BLaER1 (cell line): ENCODE results near the gene SH3PXD2A.

ENCODE experiments used
- H3K27ac ChIP-seq: shearing (Covaris generic); formaldehyde crosslinking; 2 replicates; pipeline ENCODE4 v1.8.1; 2022
- H3K27me3 ChIP-seq: shearing (Covaris generic); formaldehyde crosslinking; 2 replicates; pipeline ENCODE4 v1.8.1; 2022
- H3K36me3 ChIP-seq: shearing (Covaris generic); formaldehyde crosslinking; 2 replicates; pipeline ENCODE4 v1.8.1; 2022
- H3K4me1 ChIP-seq: shearing (Covaris generic); formaldehyde crosslinking; 2 replicates; pipeline ENCODE4 v1.8.1; 2022
- H3K4me2 ChIP-seq: shearing (Covaris generic); formaldehyde crosslinking; 2 replicates; pipeline ENCODE4 v1.8.1; 2022
- H3K4me3 ChIP-seq: shearing (Covaris generic); formaldehyde crosslinking; 2 replicates; pipeline ENCODE4 v1.8.1; 2022
- H3K9ac ChIP-seq: shearing (Covaris generic); formaldehyde crosslinking; 2 replicates; pipeline ENCODE4 v1.8.1; 2022
- H3K9me3 ChIP-seq: shearing (Covaris generic); formaldehyde crosslinking; 2 replicates; pipeline ENCODE4 v1.8.1; 2022
- H4K20me1 ChIP-seq: shearing (Covaris generic); formaldehyde crosslinking; 2 replicates; pipeline ENCODE4 v1.8.1; 2022
- Cebpa-rat ChIP-seq: shearing (Covaris generic); IDR thresholded peaks from 2 replicates; pipeline ENCODE4 v1.8.1; 2022

The SH3PXD2A gene

DNA sequence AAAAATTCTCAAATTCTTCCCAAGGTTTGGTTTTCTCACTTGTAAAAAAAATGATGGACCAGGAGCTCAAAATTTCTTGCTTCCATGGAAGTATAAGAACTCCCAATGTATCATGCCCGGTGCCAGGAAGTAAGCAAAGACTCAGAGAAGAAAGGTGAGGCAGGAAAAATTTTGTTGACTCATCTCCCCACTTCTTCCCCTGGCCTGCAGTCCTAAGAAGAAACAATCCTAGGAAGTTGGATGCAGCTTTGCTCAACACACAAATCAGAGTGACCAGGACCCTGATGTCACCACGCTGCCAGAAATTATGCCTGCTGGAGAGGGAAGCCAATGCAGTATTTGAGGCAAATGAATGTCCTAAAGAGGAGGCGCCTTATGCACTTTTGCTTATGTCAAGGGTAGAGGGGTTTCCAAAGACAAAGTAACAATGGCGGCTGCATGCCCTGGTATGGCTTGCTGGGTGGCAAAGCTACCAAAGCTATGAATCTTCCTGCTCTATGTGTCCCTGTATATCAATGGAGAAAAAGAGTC lies 198.2 kb downstream of the SH3PXD2A start:
- H3K36me3 ChIP-seq = peaks cover 76% of the 10 kb centered on the region
- peaks cover 40% of the 10 kb centered on the region for H3K4me1 ChIP-seq
- peaks cover 8% of the 10 kb centered on the region; the same call in 1 of the 2 replicates for H3K9me3 ChIP-seq
- no peak overlapping the region for H3K27ac ChIP-seq
- peaks cover 90% of the 10 kb centered on the region for H4K20me1 ChIP-seq
- no peak overlapping the region for H3K9ac ChIP-seq
- H3K4me2 ChIP-seq = no peak overlapping the region
- H3K27me3 ChIP-seq = no peaks in the 10 kb centered on the region
- H3K4me3 ChIP-seq = no peak overlapping the region
- no peak for TF ChIP-seq Cebpa-rat

DNA sequence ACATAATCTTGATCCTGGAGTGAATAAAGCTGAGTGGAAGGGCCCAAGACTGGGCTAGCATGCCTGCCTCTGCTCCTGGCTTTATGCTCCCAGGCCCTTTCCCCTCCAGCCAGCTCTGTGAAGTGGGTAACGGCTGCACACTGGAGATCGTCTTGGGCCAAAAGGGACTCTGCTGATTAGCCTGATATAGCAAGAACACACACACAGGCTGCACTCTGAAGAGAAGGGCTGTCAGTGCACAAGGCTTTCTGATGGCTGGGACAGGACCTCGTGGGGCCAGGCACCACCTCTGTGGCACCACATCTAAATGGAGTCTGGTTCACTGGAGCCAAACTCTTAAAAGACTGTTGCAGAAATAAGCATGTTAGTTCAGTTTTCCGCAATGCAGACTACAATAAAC lies 200.5 kb downstream of the SH3PXD2A start:
- Histone ChIP-seq H3K27me3 (no peaks in the 10 kb centered on the region), H3K4me1 (peaks cover 35% of the 10 kb centered on the region)

DNA sequence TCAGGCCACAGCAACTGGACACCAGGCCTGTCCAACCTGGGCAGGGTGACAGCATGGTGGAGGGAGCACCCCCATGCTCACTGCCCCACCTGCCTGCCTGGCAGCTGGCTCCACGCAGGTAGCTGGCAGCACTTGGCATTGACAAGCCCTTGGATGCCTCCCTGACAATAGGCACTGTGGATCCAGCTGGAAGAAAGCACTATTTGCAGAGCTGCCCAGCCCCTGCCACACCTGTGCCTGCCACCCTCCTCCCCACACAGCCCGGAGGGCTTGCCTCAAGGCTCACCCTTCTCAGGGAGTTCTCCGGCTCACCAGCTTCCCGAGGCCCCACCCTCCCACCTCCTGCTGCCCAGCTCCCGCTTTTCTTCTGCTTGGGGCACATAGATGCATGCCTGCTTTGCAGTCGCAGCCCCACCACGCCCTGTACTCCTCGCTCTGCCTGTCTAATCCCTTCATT lies 201.8 kb downstream of the SH3PXD2A start:
- H3K27me3 ChIP-seq = no peaks in the 10 kb centered on the region
- no peak overlapping the region for H3K4me3 ChIP-seq

More for the DNA sequence above, 200.5 kb downstream of the SH3PXD2A start:
- Histone ChIP-seq H3K27ac (no peak overlapping the region), H3K4me3 (no peak overlapping the region), H4K20me1 (peaks cover 100% of the 10 kb centered on the region), H3K4me2 (no peak overlapping the region), H3K9me3 (peaks cover 8% of the 10 kb centered on the region; the same call in 1 of the 2 replicates), H3K9ac (no peak overlapping the region), H3K36me3 (peaks cover 98% of the 10 kb centered on the region)
- no peak for TF ChIP-seq Cebpa-rat

DNA sequence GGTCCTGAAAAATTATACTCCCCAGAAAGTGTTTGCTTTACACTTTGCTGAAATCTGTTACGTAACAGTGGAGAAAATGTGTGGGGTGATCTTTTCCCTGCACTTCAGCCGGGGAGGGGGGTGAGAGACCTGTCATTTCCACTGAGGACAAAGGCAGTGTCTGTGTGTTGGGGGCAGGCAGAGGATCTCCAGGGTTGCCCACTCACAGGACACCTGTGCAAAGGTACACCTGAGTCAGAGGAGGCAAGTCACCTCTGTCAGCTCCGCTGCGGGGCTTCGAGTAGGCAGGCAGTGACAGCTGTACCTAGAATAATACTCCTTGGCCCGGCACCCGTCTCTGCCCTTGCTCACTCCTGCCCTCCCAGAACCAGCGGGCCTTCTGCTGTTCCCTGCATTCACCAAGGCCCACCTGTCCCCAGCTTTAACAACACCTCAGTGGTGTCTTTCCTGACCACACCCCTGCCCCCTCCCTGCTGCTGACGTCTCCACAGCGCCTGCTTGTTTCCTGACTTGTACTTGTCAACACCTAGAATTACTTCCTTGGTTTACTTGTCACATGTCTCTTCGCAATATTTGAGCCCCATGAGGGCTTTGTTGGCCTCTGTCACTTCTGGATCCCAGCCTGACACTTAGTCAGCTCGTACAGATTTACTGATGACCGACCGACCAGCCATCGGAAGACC lies 202.6 kb downstream of the SH3PXD2A start:
- Histone ChIP-seq H3K27me3 (no peaks in the 10 kb centered on the region), H3K9ac (no peak overlapping the region), H3K36me3 (peaks cover 99% of the 10 kb centered on the region), H3K27ac (0 out of 2 replicates have a peak overlapping the region, but pooled peaks have one; percentile 5), H3K4me1 (peaks cover 49% of the 10 kb centered on the region), H4K20me1 (peaks cover 100% of the 10 kb centered on the region), H3K4me3 (no peak overlapping the region), H3K9me3 (peaks cover 8% of the 10 kb centered on the region; the same call in 1 of the 2 replicates), H3K4me2 (no peak overlapping the region)
- no peak for TF ChIP-seq Cebpa-rat

More for the DNA sequence above, 201.8 kb downstream of the SH3PXD2A start:
- H3K9ac ChIP-seq = no peak overlapping the region
- peaks cover 100% of the 10 kb centered on the region for H4K20me1 ChIP-seq
- peaks cover 41% of the 10 kb centered on the region for H3K4me1 ChIP-seq
- peak overlapping the region; percentile 11; the same call in 1 of the 2 replicates for H3K27ac ChIP-seq
- H3K9me3 ChIP-seq = peaks cover 8% of the 10 kb centered on the region; the same call in 1 of the 2 replicates
- peaks cover 99% of the 10 kb centered on the region for H3K36me3 ChIP-seq
- H3K4me2 ChIP-seq = no peak overlapping the region
- no peak for TF ChIP-seq Cebpa-rat

DNA sequence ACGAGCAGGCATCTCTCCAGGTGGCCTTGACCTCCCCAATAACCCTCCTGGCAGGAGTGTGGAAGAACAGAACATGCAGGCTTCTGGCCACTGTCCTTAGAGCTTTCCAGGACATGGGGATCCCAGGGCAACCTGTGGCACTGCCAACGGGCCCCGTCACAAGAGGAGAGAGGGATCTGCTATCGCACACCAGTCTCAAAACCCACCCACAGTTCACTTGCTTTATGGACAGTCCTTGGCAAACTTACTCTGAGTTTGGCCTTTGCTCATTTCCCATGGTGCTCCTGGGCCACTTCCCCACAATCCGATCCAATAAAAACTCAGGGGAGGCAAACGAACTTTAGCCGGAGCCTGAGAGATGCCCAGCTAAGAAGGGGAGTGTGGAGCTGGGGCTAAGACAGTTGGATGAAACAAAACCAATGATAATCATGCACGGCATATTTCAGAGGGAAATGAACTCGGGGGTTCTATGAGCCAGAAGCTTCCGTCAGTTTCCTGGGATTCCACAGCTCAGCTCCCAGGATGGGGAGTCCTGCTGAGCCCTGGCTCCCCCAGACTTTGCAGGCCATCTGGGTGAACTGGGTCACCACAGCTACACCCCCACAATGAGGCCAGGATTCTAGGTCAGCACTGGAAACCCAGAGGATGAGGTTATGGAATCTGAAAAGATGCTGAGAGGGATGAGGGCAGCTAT lies 203.4 kb downstream of the SH3PXD2A start:
- Histone ChIP-seq H3K4me2 (no peak overlapping the region), H3K9me3 (no peaks in the 10 kb centered on the region), H4K20me1 (peaks cover 100% of the 10 kb centered on the region), H3K27me3 (no peaks in the 10 kb centered on the region), H3K4me1 (peaks cover 58% of the 10 kb centered on the region), H3K9ac (no peak overlapping the region), H3K4me3 (no peak overlapping the region), H3K27ac (no peak overlapping the region), H3K36me3 (peaks cover 99% of the 10 kb centered on the region)
- TF ChIP-seq Cebpa-rat = no peak

DNA sequence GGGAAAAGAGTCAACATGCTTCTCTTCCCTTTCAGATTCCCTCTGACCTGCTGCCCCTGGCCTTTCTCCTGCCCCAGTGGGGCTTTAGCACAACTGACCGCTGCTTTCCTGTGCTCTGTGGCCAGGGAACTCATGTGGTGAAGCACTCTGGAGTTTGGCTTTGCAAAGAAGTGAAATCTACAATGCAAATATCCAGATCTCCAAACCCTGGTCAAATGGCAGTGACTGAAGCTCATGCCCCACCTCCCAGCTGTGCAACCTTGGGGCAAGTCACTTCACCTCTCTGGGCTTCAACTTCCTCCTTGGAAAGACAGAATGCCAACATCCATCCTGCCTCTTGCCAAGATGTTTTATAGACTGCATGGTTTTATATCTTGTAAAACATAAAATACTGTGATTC lies 204.0 kb downstream of the SH3PXD2A start:
- Histone ChIP-seq H3K9ac (no peak overlapping the region), H3K36me3 (peaks cover 99% of the 10 kb centered on the region), H4K20me1 (peaks cover 100% of the 10 kb centered on the region), H3K27me3 (no peaks in the 10 kb centered on the region), H3K9me3 (no peaks in the 10 kb centered on the region), H3K4me3 (no peak overlapping the region), H3K4me1 (peaks cover 64% of the 10 kb centered on the region), H3K4me2 (no peak overlapping the region), H3K27ac (no peak overlapping the region)
- no peak for TF ChIP-seq Cebpa-rat

DNA sequence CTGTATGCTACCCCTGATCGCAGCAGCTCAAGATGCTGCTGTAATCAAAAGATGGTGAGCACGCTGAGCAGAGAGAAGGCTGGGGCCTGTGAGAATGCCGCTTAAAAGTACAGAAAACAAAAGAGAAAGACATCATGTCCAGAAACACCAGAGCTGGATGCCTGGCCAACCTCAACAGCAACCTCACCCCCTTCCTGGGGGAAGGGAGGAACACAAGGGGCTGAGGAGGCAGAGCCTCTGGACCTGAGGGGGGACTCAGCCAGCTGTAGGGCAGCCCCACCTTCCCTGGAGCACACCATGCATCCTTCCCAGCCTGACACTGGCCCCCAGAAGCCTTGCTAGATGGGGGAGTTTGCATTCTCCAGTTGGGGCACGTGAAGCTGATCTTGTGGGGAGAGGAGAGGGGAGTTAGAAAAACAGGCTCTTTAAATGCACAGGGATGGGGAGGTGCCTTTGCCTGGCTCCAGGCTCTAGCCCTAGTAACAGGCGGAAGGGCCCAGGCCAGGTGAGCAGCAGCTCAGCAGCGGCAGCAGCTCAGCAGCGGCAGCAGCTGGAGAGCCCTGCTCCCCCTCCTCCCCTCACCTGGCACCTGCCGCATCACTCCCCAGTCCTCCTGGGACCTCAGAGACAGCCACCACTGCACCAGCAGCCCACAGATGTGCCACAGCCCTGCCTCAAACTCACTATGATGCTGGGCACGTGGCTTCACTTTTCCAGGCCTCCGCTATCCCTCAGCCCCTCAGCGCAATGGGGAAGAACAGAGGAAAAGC lies 205.5 kb downstream of the SH3PXD2A start:
- Histone ChIP-seq H3K9me3 (no peaks in the 10 kb centered on the region), H4K20me1 (peaks cover 100% of the 10 kb centered on the region), H3K27ac (no peak overlapping the region), H3K36me3 (peaks cover 94% of the 10 kb centered on the region), H3K4me2 (no peak overlapping the region), H3K27me3 (no peaks in the 10 kb centered on the region), H3K9ac (no peak overlapping the region), H3K4me1 (peaks cover 78% of the 10 kb centered on the region), H3K4me3 (no peak overlapping the region)
- no peak for TF ChIP-seq Cebpa-rat

DNA sequence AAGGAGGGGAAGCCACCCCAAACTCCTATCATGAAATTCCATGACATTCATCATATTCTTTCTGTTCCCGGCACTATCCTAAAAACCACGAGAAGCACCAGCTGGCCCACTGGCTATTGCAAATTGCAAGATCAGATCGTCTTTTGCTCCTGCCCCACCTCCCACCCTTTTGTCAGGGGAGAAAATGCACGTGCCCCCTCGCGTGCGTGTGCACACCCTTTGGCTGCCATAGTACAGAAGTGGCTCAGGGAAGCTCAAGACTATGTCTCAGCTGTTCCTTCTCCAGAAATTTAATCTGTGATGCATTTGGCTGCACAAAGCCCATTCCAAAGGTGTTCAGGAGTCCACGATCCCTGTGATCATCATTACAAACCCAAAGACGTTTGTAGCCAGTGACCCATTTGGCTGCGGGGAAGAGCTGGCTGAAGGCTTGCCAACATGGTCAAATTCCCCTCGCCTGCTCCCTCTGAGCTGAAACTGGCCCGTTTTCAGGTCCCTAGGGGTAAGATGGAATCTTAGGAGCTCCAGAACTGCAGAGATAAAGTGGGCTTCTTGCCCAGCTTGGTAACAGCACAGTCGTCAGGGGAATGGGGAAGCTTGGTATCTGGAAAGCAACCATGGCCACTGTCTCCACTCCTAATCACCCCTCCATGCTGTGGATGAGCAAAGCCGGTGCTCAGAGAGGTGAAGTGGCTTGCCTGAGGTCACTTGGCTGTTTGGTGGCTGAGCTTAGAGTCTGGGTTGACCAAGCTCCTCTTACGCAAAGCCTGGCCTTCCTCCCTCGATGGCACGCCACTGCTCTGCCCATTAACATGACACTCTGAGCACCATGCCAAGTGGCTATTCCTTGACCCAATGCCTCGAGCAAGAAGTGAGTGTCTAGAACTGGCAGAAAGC lies 206.5 kb downstream of the SH3PXD2A start:
- no peak overlapping the region for H3K4me2 ChIP-seq
- H3K9me3 ChIP-seq = no peaks in the 10 kb centered on the region
- peaks cover 100% of the 10 kb centered on the region for H4K20me1 ChIP-seq
- H3K4me3 ChIP-seq = no peak overlapping the region
- H3K4me1 ChIP-seq = peaks cover 86% of the 10 kb centered on the region
- no peaks in the 10 kb centered on the region for H3K27me3 ChIP-seq
- H3K36me3 ChIP-seq = peaks cover 94% of the 10 kb centered on the region
- TF ChIP-seq Cebpa-rat = no peak
- no peak overlapping the region for H3K9ac ChIP-seq
- H3K27ac ChIP-seq = no peak overlapping the region

DNA sequence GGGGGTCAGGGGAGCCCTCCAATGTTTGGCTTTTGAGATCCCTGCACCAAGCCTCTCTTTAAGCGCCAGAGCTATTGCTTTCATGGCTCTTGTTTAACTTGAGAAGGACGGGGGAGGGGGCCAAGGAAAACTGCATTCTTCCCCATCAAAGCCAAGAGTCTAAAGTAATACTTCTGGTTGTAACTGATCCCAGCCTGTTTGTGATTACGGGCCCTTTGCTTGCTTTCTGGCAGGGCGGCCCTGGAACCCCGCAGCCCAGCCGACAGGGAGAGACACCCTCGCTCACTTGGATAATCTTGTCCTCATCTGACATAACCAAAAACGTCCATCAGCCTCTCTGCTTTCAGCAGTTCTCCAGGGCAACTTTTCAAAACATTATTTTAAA lies 207.1 kb downstream of the SH3PXD2A start:
- peaks cover 100% of the 10 kb centered on the region for H4K20me1 ChIP-seq
- no peak overlapping the region for H3K4me3 ChIP-seq
- H3K9me3 ChIP-seq = no peaks in the 10 kb centered on the region
- H3K27me3 ChIP-seq = no peaks in the 10 kb centered on the region
- peaks cover 94% of the 10 kb centered on the region for H3K36me3 ChIP-seq
- H3K9ac ChIP-seq = no peak overlapping the region
- peak overlapping the region; percentile 67; the same call in 1 of the 2 replicates for H3K4me2 ChIP-seq
- peaks cover 81% of the 10 kb centered on the region for H3K4me1 ChIP-seq
- H3K27ac ChIP-seq = no peak overlapping the region
- TF ChIP-seq Cebpa-rat = no peak
